Endothelial cell of umbilical vein (primary cell): Measurements from ENCODE around the gene CEP192. TPM values are rescaled to one million over a fixed set of nuclear protein-coding genes. Genes with fewer than 3 reads are reported as not detected.

Source experiments
- BruUV-seq: library from RNA; stranded (reverse); fragments of 400-500 nt; replicated peaks from 2 replicates; lab custom pipeline; 2021; lab: Mats Ljungman, UMichigan
- CTCF ChIA-PET: fragments of 300-600, 350-600 bp; sonication (Branson Sonifier 250); formaldehyde crosslinking; loops from one replicate; lab custom pipeline; 2021; ENCODE audit warnings: antibody characterized with exemption, inconsistent platforms; lab: Charles Lee
- POLR2A ChIA-PET: fragments of 300-600, 350-600 bp; sonication (Branson Sonifier 250); formaldehyde crosslinking; loops from one replicate; lab custom pipeline; 2021; ENCODE audit warnings: antibody characterized with exemption, inconsistent platforms; lab: Charles Lee
- DNase-seq: peaks from one replicate; pipeline ENCODE4 v3.0.0-alpha.2; 2011; ENCODE audit warnings: low read depth, low spot score
- FAIRE-seq: peaks from 2 replicates; lab custom pipeline; 2011; peaks lifted over from hg19 to GRCh38; lab: Jason Lieb, UNC
- H2AFZ ChIP-seq: 2 replicates; pipeline ENCODE4 v1.6.0; 2012; ENCODE audit warnings: low read depth, low read length, control low read depth, inconsistent platforms
- H3K27ac ChIP-seq: 2 replicates; pipeline ENCODE4 v1.5.1; 2011; ENCODE audit warnings: low read depth, mild to moderate bottlenecking, control low read depth, low read length, moderate library complexity; ENCODE audit not compliant: insufficient read depth
- H3K27me3 ChIP-seq, 2 experiments: 2 replicates each; pipeline versions ENCODE4 v1.6.0 to v1.6.1; 2011; ENCODE audit warnings: low read length in 2 of 2, mixed read lengths in 1 of 2; ENCODE audit not compliant: control insufficient read depth in 2 of 2, insufficient read depth in 2 of 2
- H3K36me3 ChIP-seq, 2 experiments: 2 replicates in 1 of 2; 3 replicates in 1 of 2; pipeline ENCODE4 v1.5.1; 2011; ENCODE audit warnings: low read length in 2 of 2, mild to moderate bottlenecking in 1 of 2, moderate library complexity in 1 of 2; ENCODE audit not compliant: control insufficient read depth in 2 of 2, insufficient read depth in 2 of 2; ENCODE audit errors: extremely low read depth in 1 of 2
- H3K4me1 ChIP-seq: 3 replicates; pipeline ENCODE4 v1.5.1; 2011; ENCODE audit warnings: mild to moderate bottlenecking, low read length; ENCODE audit not compliant: control insufficient read depth, insufficient read depth; ENCODE audit errors: extremely low read depth
- H3K4me2 ChIP-seq: 2 replicates; pipeline ENCODE4 v1.6.1; 2011; ENCODE audit warnings: low read length, control low read depth, mixed read lengths; ENCODE audit not compliant: insufficient read depth
- H3K4me3 ChIP-seq, 3 experiments: fragments of 200-600 bp in 1 of 3; sonication (generic), shearing (Covaris generic) in 1 of 3; replicated peaks in 1 of 3; 2 replicates each; pipeline ENCODE4 v1.5.1; 2011 to 2016; ENCODE audit warnings: control low read depth in 3 of 3, low read length in 3 of 3, mild to moderate bottlenecking in 2 of 3, inconsistent platforms in 1 of 3, low read depth in 1 of 3, moderate library complexity in 1 of 3; ENCODE audit not compliant: insufficient read depth in 1 of 3
- H3K79me2 ChIP-seq: 2 replicates; pipeline ENCODE4 v1.6.0; 2012; ENCODE audit warnings: low read length, inconsistent platforms; ENCODE audit not compliant: control insufficient read depth, insufficient read depth
- H3K9ac ChIP-seq: replicated peaks from 2 replicates; pipeline ENCODE3; 2011; ENCODE audit warnings: low read length, control low read depth; ENCODE audit not compliant: insufficient read depth; ENCODE audit errors: extremely low read depth
- H3K9me1 ChIP-seq: replicated peaks from 3 replicates; pipeline ENCODE4 v1.6.0; 2011; ENCODE audit warnings: mild to moderate bottlenecking, low read length; ENCODE audit not compliant: control insufficient read depth, insufficient read depth; ENCODE audit errors: extremely low read depth
- H3K9me3 ChIP-seq: replicated peaks from 2 replicates; pipeline ENCODE4 v1.5.1; 2012; ENCODE audit warnings: low read length, inconsistent platforms; ENCODE audit not compliant: control insufficient read depth, insufficient read depth
- H4K20me1 ChIP-seq: replicated peaks from 2 replicates; pipeline ENCODE3; 2011; ENCODE audit warnings: mild to moderate bottlenecking, low read length; ENCODE audit not compliant: control insufficient read depth, insufficient read depth; ENCODE audit errors: extremely low read depth
- EZH2 ChIP-seq: IDR thresholded peaks from 2 replicates; pipeline ENCODE4 v1.6.1; 2012; ENCODE audit warnings: borderline replicate concordance, low read depth, mild to moderate bottlenecking, moderate library complexity, low read length, inconsistent platforms; ENCODE audit not compliant: severe bottlenecking
- FOS ChIP-seq: IDR thresholded peaks from 2 replicates; pipeline ENCODE4 v1.6.1; 2011; ENCODE audit warnings: mild to moderate bottlenecking, low read length, moderate library complexity, borderline replicate concordance; ENCODE audit not compliant: insufficient read depth
- GATA2 ChIP-seq: IDR thresholded peaks from 2 replicates; pipeline ENCODE4 v1.7.0; 2011; ENCODE audit warnings: low read depth, mild to moderate bottlenecking, moderate library complexity, mixed read lengths, low read length; ENCODE audit not compliant: insufficient read length, insufficient read depth
- JUN ChIP-seq: IDR thresholded peaks from 2 replicates; pipeline ENCODE4 v1.6.1; 2011; ENCODE audit warnings: borderline replicate concordance, low read depth; ENCODE audit not compliant: insufficient read length, insufficient read depth
- MYC ChIP-seq: IDR thresholded peaks from one replicate; pipeline ENCODE4 v1.6.1; 2011; ENCODE audit warnings: mild to moderate bottlenecking, low read depth, low read length
- POLR2A ChIP-seq: IDR thresholded peaks from 2 replicates; pipeline ENCODE4 v1.6.1; 2012; ENCODE audit warnings: low read depth, mild to moderate bottlenecking, control low read depth, low read length
- POLR2AphosphoS5 ChIP-seq: IDR thresholded peaks from 2 replicates; pipeline ENCODE4 v1.6.1; 2012; ENCODE audit warnings: low read depth, mild to moderate bottlenecking, control low read depth, low read length, moderate library complexity; ENCODE audit not compliant: insufficient read depth
- dilution Hi-C: fragments of 300-500 bp; cut with MboI; formaldehyde crosslinking; loops from one replicate; pipeline ENCODE4 v1.15.0; 2019; ENCODE audit warnings: low sequenced_read_pairs; ENCODE audit not compliant: extremely low pct_ligation_motif_present
- intact Hi-C: fragments of 100-400 bp; cut with micrococcal nuclease; formaldehyde crosslinking; loops from one replicate; pipeline ENCODE4 v1.10.0; 2022
- polyA plus RNA-seq, 4 experiments: library from polyadenylated mRNA; depleted of rRNA in 3 of 4; stranded (reverse) in 3 of 4; unstranded in 1 of 4; fragments of >200 nt; gene quantifications; 2 replicates each; pipeline versions ENCODE4 v1.2.1 to v1.2.3, GENCODE V29; 2011 to 2012; ENCODE audit warnings: missing spikeins in 1 of 4
- total RNA-seq: library from RNA; stranded (reverse); gene quantifications from 2 replicates; pipeline ENCODE4 v1.2.3, GENCODE V29; 2021
- TF ChIP-seq, protein P1 (sequence below): IDR thresholded peaks from 2 replicates; pipeline ENCODE4 v1.6.1; 2011; ENCODE audit not compliant: insufficient read depth, insufficient read length
- TF ChIP-seq, protein P2 (sequence below), 2 donors: IDR thresholded peaks; 1 replicate in 1 of 2; 2 replicates in 1 of 2; pipeline ENCODE4 v1.5.1; 2011; ENCODE audit warnings: low read length in 2 of 2, mild to moderate bottlenecking in 2 of 2, moderate library complexity in 2 of 2, control low read depth in 1 of 2, inconsistent platforms in 1 of 2, low read depth in 1 of 2; ENCODE audit not compliant: insufficient read depth in 1 of 2; ENCODE audit errors: extremely low read depth in 1 of 2

The CEP192 gene
- total and polyA plus RNA-seq, 2 donors (not counting 3 experiments of a cell fraction or from before 2014, with no cell fraction given), result 14.5 to 22.9 TPM

DNA sequence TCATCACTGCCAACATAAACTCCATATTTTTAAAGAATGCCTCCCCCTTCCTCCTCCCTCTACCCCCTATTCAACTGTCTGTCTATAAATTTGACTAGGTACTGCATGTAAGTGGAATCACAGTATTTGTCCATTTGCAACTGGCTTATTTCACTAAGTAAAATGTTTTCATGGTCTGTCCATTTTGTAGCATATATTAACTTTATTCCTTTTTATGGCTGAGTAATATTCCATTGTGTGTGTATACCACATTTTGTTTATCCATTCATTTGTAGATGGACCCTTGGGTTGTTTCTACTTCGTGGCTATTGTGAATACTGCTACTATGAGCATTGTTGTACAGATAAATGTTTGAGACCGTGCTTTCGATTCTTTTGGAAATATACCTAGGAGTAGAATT, 32.7 kb upstream of the CEP192 start:
- intact Hi-C loops (no loop called here), dilution Hi-C loops (no loop called here)
- CTCF ChIA-PET, result no interaction called here
- Histone ChIP-seq H3K27me3 (no peaks in the 10 kb centered on the region), H3K9ac (no peak overlapping the region), H3K9me1 (no peaks in the 10 kb centered on the region), H3K4me1 (no peaks in the 10 kb centered on the region), H3K27ac (no peak overlapping the region), H3K4me2 (no peak overlapping the region), H3K4me3 (no peak overlapping the region), H3K9me3 (no peaks in the 10 kb centered on the region), H3K36me3 (peaks cover 2 to 8% of the 10 kb centered on the region in 2 experiments), H2AFZ (no peak overlapping the region), H3K79me2 (peaks cover 9% of the 10 kb centered on the region), H4K20me1 (no peaks in the 10 kb centered on the region)
- FAIRE-seq (no peak), DNase-seq (no peak)
- no TSS peak for BruUV-seq
- POLR2A ChIA-PET, result no interaction called here
- no peak for TF ChIP-seq GATA2
- TF ChIP-seq, protein P1, sequence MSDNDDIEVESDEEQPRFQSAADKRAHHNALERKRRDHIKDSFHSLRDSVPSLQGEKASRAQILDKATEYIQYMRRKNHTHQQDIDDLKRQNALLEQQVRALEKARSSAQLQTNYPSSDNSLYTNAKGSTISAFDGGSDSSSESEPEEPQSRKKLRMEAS, result no peak

DNA sequence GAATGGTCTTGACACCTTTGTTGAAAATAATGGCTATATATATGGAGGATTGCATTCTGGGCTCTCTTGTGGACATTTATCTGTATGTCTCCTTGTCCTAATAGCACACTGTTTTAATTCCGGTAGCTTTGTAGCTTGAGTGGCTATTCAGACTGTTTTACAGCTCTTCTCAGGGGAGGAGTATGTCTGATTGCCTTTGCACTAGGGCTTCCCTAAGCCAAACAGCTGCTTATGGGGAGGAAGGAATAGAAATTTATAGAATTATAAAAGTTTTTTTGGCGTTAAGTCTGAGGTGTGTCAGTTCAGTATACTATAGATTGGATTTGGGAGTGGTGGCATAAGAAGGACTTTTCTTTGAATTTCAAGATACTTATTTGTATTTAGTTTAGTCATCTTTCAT, 30.8 kb upstream of the CEP192 start:
- peaks cover 9% of the 10 kb centered on the region for H3K79me2 ChIP-seq
- FAIRE-seq, result no peak
- H3K27ac ChIP-seq, result no peak overlapping the region
- intact Hi-C loops, result no loop called here
- no peaks in the 10 kb centered on the region for H4K20me1 ChIP-seq
- no peaks in the 10 kb centered on the region for H3K9me1 ChIP-seq
- no peaks in the 10 kb centered on the region for H3K27me3 ChIP-seq
- CTCF ChIA-PET, result no interaction called here
- no peaks in the 10 kb centered on the region for H3K9me3 ChIP-seq
- no peaks in the 10 kb centered on the region for H3K4me1 ChIP-seq
- POLR2A ChIA-PET, result no interaction called here
- TF ChIP-seq, protein P2, sequence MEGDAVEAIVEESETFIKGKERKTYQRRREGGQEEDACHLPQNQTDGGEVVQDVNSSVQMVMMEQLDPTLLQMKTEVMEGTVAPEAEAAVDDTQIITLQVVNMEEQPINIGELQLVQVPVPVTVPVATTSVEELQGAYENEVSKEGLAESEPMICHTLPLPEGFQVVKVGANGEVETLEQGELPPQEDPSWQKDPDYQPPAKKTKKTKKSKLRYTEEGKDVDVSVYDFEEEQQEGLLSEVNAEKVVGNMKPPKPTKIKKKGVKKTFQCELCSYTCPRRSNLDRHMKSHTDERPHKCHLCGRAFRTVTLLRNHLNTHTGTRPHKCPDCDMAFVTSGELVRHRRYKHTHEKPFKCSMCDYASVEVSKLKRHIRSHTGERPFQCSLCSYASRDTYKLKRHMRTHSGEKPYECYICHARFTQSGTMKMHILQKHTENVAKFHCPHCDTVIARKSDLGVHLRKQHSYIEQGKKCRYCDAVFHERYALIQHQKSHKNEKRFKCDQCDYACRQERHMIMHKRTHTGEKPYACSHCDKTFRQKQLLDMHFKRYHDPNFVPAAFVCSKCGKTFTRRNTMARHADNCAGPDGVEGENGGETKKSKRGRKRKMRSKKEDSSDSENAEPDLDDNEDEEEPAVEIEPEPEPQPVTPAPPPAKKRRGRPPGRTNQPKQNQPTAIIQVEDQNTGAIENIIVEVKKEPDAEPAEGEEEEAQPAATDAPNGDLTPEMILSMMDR (IDR thresholded peaks at IDR 0.05; ENCODE audit: extremely low read depth in 1 of 2, insufficient read depth in 1 of 2, low read depth in 1 of 2, low read length in 2 of 2), result no peak
- no peak for TF ChIP-seq POLR2A
- TF ChIP-seq JUN, result no peak
- no peak for TF ChIP-seq GATA2
- TF ChIP-seq EZH2, result no peak
- TF ChIP-seq, protein P1, result no peak
- no peak for TF ChIP-seq POLR2AphosphoS5
- no peak for TF ChIP-seq MYC
- TF ChIP-seq FOS, result no peak
- no peak for DNase-seq
- dilution Hi-C loops, result no loop called here
- H3K4me3 ChIP-seq, result no peak overlapping the region
- no peak overlapping the region for H3K4me2 ChIP-seq
- no peak overlapping the region for H2AFZ ChIP-seq
- peaks cover 2 to 9% of the 10 kb centered on the region in 2 experiments for H3K36me3 ChIP-seq
- no peak overlapping the region for H3K9ac ChIP-seq
- no TSS peak for BruUV-seq
